ENCODE data around the gene SH3BP1.
"Not testable (repeated sequence)": the region's sequence is repeated elsewhere in the genome, so short reads cannot be mapped to it uniquely, and the experiment has no call there.

The SH3BP1 gene

GRCh38 chr22:37677493-37677974, 38.1 kb downstream of the SH3BP1 start:
- no peak for DNase-seq (ENCODE audit: low read depth, low spot score)

DNA sequence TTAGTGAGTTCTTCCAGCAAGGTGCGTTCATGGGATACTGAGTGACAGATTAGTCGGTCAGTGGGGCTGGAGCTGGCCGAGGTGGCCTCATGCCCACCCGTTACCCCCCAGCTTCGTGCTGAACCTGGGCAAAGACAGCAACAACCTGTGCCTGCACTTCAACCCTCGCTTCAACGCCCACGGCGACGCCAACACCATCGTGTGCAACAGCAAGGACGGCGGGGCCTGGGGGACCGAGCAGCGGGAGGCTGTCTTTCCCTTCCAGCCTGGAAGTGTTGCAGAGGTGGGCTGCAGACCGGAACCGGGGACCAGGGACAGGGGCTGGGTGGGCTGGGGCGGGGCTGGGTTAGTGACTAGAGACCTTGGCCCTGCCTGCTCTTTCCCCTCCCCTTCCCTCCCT, 38.9 kb downstream of the SH3BP1 start:
- no peak for DNase-seq (ENCODE audit: low read depth, low spot score)

DNA sequence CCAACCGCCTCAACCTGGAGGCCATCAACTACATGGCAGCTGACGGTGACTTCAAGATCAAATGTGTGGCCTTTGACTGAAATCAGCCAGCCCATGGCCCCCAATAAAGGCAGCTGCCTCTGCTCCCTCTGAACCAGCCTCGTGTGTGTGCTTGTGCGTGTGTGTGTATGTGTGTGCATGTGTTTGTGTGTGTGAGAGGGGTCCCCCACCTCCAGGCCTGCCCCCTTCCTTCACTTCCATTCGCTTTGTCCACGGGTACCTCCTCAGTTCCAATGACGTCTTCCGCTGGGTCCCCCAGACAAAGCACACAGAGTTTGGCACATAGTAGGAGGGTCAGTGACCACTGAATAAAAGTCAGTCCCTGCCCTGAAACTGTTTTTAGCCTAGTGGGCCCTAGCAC, 40.2 kb downstream of the SH3BP1 start:
- no peak for DNase-seq (ENCODE audit: low read depth, low spot score)

DNA sequence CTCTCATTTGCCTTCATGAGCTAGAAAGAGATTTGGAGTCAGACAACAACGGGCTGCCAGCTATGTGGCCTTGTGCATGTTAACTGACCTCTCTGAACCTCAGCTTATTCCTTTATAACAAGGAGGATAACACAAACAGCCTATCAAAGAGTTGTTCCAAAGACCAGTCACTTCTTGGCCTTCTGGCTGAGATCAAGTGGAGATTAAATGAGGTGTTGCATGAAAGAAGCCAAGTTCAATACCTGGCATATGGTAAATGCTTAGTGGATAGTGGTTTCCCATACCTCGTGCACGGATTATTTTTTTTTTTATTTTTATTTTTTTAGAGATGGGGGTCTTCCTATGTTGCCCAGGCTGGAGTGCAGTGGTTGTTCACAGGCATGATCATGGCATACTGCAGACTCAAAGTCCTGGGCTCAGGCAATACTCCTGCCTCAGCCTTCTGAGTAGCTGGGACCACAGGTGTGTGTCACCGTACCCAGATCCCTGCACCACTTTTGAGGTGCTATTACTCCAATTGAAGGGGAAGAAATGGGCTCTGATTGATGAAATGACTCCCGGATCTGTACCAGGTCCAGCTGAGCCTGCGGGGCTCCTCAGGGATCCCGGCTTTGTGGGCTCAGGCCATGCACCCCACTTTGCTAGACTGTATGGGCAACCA, 40.9 kb downstream of the SH3BP1 start:
- no peak for DNase-seq (ENCODE audit: low read depth, low spot score)

GRCh38 chr22:37681001-37681424, 41.5 kb downstream of the SH3BP1 start:
- DNase-seq (ENCODE audit: low read depth, low spot score): no peak

DNA sequence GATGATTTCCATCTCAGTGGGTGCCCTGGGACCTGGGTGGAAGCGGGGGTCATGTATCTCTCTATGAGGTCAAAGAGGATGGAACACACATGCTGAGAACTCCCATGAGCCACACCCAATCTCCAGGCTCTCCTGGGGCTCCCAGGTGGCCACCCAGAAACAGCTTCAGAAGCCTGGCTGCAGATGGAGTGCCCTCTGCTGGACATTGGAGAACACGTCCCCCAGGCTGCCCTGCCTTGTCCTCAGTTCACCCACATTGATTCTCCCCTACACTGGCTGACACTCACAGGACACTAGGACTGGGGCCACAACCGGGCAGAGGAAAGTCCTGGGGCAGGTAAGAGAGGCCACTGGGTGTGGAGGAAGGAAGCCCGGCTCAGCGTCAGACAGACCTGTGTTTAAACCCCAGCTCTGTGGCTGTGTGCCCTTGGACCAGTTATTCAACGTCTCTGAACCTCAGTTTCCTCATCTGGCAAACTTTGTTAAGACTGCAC, 42.1 kb downstream of the SH3BP1 start:
- peak; percentile 67 for DNase-seq (ENCODE audit: low read depth, low spot score)

- DNase-seq (ENCODE audit: low read depth, low spot score): no peak
Measured at GRCh38 chr22:37684803-37685615, 45.5 kb downstream of the SH3BP1 start.

DNA sequence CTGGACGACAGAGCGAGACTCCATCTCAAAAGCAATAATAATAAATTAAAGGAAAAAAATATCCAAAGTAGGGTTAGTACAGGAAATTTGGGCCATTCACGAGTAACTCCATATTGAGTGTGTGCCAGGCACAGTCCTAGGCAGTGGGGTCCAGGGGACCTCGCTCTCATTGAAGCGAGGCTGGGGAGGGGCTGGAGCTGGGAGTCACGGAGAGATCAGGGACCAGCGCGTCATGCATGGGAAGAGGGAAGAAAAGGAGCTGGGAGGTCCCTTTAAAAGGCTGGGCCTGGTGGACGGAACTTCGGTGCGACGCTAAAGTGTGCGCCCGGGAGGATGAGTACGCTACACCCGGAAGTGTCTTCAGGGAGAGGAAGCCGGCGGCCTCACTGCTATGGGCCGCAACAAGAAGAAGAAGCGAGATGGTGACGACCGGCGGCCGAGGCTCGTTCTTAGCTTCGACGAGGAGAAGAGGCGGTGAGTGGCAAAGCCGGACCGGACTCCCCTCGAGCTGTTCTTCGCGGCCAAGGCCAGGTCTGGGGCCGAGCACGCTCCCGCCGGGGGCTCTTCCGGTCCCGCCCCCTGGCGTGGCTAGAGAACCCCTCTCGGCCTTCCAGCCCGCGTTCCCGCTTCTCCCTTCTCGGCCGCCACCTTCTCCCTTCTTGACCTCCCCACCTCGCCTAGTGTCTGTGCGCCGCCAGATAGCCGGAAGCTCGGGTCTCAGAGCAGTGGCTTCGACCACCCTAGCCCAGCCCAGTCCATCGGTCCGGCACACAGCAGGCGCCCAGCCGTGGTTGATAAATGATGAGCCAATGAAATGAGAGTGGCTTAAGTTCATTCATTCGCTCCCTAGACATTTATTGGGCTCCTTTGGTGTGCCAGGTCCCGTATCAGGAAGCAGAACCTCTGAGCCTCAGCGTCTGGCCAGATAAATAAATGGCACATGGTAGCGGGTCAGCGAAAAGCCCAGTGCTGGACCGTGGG, 46.8 kb downstream of the SH3BP1 start, which contains the start of gene NOL12:
Gene NOL12, plus strand, starts transcription at position 342 of the 981 bp plus-strand sequence. Its CDS starts 50 bp downstream, at position 392.
- peak; percentile 48 for DNase-seq (ENCODE audit: low read depth, low spot score)

DNA sequence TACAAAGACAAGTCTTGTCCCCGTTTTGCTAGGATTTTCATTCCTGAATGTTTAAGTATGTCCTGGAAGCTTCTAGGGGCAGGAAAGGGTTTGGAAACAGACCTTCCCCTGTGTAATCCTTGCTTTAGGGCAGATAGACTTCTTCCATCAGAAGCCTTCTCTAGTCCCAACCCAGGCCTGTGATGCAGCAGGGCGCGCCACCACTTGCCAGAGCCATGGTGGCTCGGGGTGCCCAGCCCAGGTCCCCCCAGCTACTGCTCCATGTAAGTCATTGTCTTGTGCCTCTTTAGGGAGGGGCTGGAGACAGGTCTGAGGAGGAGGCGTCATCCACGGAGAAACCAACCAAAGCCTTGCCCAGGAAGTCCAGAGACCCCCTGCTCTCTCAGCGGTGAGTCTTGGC, 50.9 kb downstream of the SH3BP1 start:
- DNase-seq (ENCODE audit: low read depth, low spot score): no peak

- DNase-seq (ENCODE audit: low read depth, low spot score): no peak
Measured at GRCh38 chr22:37690901-37691504, 51.5 kb downstream of the SH3BP1 start.

DNA sequence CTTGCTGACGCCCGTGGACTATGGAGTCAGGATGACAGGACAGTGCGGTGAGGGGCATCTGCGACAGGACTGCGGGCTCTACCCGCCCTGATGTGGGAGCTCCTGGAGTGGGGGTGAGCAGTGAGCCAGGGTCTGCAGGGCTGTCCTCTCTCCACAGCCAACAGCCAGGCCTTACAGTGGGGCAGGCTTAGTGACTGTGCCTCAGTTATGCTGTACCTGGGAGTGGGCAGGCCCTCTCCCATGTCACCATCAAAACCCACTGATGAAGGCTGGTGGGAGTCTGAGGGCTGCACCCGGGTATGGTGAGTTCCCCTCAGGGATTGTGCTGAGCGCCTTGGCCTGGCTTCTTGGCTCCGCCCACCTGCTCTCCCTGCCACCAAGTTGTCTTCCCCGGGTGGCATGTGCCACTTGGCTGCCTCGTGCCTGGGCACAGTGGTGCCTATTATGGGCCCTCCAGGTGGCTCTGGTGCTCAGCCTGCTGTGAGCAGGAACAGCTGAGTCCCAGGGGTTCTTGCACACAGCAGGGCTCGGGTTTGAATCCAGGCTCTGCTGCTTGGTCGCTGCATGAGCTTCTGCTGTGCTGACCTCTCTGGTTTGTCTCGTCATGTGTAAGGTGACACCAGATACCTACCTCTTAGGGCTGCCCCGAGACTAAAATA, 53.3 kb downstream of the SH3BP1 start:
- no peak for DNase-seq (ENCODE audit: low read depth, low spot score)

GRCh38 chr22:37694131-37694530, 54.7 kb downstream of the SH3BP1 start:
- DNase-seq (ENCODE audit: low read depth, low spot score): not testable (repeated sequence)

DNA sequence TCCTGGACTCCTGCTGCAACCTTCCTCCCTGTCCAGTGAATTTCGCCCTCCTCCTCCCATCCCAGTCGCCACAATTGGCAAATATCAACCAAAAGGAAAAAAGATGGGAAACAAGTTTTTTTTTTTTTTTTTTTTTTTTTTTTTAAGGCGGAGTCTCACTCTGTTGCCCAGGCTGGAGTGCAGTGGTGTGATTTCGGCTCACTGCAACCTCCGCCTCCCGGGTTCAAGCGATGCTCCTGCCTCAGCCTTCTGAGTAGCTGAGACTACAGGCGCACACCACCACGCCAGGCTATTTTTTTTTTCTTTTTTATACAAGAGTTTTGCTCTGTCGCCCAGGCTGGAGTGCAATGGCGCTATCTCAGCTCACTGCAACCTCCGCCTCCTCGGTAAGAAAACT, 56.8 kb downstream of the SH3BP1 start:
- DNase-seq (ENCODE audit: low read depth, low spot score): not testable (repeated sequence)

DNA sequence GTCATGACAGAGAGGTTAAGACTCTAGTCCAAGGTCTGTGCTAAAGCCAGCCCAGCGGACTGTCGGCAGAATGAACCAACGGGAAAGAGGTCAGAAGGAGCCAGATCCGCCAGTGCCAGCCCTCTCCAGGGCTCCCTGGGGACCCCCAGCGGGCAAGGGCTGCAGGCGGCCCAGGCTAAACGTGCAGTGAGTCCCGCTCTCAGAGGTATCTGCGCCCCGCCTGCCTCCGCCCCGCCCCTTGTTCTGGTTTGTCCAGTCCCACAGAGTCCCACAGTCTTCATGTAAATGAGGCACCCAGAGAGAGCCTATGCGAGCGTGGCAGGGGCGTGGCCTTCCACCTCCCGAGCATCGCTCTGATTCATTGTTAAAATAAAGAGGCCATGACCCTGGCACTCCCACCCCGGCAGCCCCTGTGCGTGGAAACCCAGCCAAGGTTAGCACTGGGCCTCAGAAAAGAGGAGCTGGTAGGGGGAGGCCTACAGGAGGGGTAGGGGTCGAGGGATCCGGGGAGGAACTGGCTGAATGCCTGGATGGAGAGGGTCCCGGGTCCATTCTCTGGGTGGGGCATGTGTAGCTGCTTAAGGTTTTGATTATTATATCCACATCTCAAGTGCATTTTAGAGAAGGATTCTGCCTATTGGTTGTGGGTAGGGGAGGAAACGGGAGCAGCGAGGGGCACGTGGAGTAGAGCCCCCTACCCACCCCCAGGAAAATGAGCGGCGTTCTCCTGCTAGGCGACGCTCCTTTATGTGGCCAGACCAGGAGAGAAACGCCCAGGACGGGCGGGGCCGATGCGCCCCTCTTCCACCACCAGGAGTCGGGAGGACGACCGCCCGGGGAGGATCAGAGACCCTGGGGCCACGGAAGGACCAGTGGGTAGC, 57.4 kb downstream of the SH3BP1 start, which contains the start of gene TRIOBP:
Gene TRIOBP, plus strand, starts transcription at position 392 of the 881 bp plus-strand sequence. CDS start 4,318 bp downstream, outside the sequence.
- DNase-seq (ENCODE audit: low read depth, low spot score): peak; percentile 88

- no peak for DNase-seq (ENCODE audit: low read depth, low spot score)
Measured at GRCh38 chr22:37697538-37697835, 58.0 kb downstream of the SH3BP1 start.

DNA sequence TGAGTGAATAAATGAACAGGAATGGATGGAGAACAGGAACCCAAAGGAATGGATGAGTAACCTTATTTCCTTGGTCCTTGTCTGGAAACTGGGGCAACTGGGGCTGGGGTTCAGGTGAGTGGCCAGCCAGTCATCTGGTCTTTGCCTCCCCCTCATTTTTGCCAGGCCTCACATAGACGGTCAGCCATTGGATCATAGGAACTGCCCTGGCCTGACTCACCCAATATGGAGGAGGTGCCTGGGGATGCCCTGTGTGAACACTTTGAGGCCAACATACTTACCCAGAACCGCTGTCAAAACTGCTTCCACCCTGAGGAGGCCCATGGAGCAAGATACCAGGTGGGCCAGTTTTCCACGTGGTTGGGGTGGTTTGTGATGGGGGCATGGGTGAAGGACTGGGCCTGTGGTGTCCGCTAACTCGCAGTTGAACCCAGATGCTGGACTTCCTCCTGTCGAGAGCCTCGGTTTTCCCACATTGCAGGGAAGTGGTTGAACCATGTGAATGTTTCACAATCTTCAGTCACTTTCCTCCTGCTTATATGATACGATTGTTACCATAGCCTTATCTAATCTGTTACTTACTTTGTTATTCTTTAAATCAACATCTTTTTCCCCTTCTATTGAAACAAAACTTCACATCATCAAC, 61.8 kb downstream of the SH3BP1 start:
- no peak for DNase-seq (ENCODE audit: low read depth, low spot score)

DNA sequence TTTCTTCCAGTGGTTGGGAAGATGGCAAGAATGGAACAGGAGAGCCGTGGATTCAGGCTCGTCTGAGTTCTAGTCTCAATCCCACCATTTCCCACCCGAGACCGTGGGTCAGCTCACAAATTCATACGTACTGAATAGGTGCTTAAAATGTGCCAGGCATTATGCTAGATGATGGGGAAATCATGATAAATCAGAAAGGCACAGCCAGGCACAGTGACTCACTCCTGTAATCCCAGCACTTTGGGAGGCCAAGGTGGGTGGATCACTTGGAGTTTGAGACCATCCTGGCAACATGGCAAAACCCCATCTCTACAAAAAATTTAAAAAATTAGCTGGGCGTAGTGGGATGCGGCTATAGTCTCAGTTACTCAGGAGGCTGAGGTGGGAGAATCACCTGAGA, 64.4 kb downstream of the SH3BP1 start:
- DNase-seq (ENCODE audit: low read depth, low spot score): no peak

GRCh38 chr22:37704645-37705044, 65.2 kb downstream of the SH3BP1 start:
- no peak for DNase-seq (ENCODE audit: low read depth, low spot score)

GRCh38 chr22:37705205-37705604, 65.7 kb downstream of the SH3BP1 start:
- no peak for DNase-seq (ENCODE audit: low read depth, low spot score)
